Left lung (tissue), 10 donors: ENCODE data around the gene IDH3G. TPM values are rescaled to one million over a fixed set of nuclear protein-coding genes. Genes with fewer than 3 reads are reported as not detected.

Source experiments
- ATAC-seq: fragments of 200-7000 bp; cut with Tn5 transposase; one replicate; pipeline ENCODE4 v1.9.1; 2020; ENCODE audit warnings: moderate library complexity
- DNase-seq, 4 donors: peaks; one replicate each; pipeline ENCODE4 v3.0.0-alpha.2; 2013 to 2020
- H3K27ac ChIP-seq, 2 donors: fragments of 200-600 bp; sonication (generic) in 1 of 2; one replicate each; pipeline versions ENCODE4 v1.5.0 to v1.8.0; 2020 to 2021
- H3K27me3 ChIP-seq, 2 donors: fragments of 200-600 bp; sonication (generic) in 1 of 2; one replicate each; pipeline versions ENCODE4 v1.5.0 to v1.8.0; 2020 to 2021
- H3K36me3 ChIP-seq, 2 donors: fragments of 200-600 bp; sonication (generic) in 1 of 2; one replicate each; pipeline versions ENCODE4 v1.5.0 to v1.8.0; 2020 to 2021
- H3K4me1 ChIP-seq, 2 donors: fragments of 200-600 bp; one replicate each; pipeline ENCODE4 v1.8.0; 2021
- H3K4me3 ChIP-seq, 2 donors: fragments of 200-600 bp; sonication (generic) in 1 of 2; one replicate each; pipeline versions ENCODE4 v1.5.0 to v1.8.0; 2020 to 2021; ENCODE audit warnings: mild to moderate bottlenecking in 1 of 2
- H3K9me3 ChIP-seq, 2 donors: fragments of 200-600 bp; sonication (generic) in 1 of 2; one replicate each; pipeline versions ENCODE4 v1.5.0 to v1.8.0; 2020 to 2021
- intact Hi-C, 2 donors: fragments of 100-400 bp; cut with DNase I; formaldehyde crosslinking; loops; one replicate each; pipeline versions ENCODE4 v1.11.2 to v1.14.2; 2022
- polyA plus RNA-seq, 6 donors: library from polyadenylated mRNA; unstranded; fragments of 120-200 nt; gene quantifications; one replicate each; pipeline ENCODE4 v1.2.1, GENCODE V29; 2013; ENCODE audit not compliant: insufficient read length in 6 of 6
- total RNA-seq, 2 donors: library from RNA; stranded (reverse); fragmentation: NEBNext Ultra II Directional; extraction: Animal tissue kit (Norgen Biotek cat#: 25700); gene quantifications; one replicate each; pipeline ENCODE4 v1.2.1, GENCODE V29; 2021
- TF ChIP-seq, protein P1 (sequence below), 2 donors: fragments of 200-600 bp; sonication (generic) in 1 of 2; IDR thresholded peaks; one replicate each; pipeline versions ENCODE4 v1.5.0 to v1.8.0; 2021; ENCODE audit warnings: antibody characterized with exemption in 2 of 2
- donor health status: DM: no; HTN: yes; CAD: no.
- donor health status: DM: no; HTN: no; CAD: no.

The IDH3G gene
- total and polyA plus RNA-seq, 8 donors: 42.4 to 72.3 (median 55.0) TPM

DNA sequence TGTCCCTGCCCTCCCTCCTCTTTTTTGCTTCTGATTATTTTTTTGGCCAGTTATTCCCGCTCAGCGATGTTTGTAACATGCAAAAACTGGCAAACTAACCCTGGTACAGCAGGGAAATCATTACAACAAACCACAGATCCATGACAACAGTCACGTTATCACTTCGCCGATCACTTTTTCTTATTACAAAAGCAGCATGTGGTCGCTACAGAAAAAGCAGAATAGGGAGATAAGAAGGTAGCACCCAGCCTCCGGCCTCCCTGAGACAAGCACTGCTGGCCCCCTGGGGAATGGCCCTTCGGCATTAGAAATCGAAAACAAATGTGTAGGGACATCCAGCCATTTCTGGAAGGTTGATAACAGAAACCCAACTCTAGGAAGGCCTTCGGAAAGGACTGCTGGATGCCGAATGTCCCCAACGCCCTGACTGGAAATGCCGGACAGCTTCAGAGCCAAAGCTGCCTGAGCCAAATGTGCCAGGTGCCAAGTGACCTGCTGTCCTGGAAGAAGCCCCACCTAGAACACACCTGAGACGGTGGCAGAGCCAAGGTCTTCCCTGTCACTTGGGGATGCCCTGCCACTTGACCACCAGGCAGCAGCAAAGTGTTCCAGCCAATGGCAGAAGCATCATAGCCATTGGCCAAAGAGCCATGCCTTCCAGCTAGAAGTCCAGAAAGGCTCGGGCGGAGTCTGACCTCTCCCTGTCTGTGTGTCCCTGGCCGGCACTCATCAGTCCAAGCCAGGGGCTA lies 2.9 kb downstream of the IDH3G start:
- Histone ChIP-seq H3K9me3 (no peaks in the 10 kb centered on the region), H3K36me3 (peaks cover 0 to 45% of the 10 kb centered on the region in 2 donors), H3K4me3 (no peak overlapping the region), H3K4me1 (peaks cover 0 to 29% of the 10 kb centered on the region in 2 donors), H3K27me3 (no peaks in the 10 kb centered on the region), H3K27ac (no peak overlapping the region)
- TF ChIP-seq, protein P1, sequence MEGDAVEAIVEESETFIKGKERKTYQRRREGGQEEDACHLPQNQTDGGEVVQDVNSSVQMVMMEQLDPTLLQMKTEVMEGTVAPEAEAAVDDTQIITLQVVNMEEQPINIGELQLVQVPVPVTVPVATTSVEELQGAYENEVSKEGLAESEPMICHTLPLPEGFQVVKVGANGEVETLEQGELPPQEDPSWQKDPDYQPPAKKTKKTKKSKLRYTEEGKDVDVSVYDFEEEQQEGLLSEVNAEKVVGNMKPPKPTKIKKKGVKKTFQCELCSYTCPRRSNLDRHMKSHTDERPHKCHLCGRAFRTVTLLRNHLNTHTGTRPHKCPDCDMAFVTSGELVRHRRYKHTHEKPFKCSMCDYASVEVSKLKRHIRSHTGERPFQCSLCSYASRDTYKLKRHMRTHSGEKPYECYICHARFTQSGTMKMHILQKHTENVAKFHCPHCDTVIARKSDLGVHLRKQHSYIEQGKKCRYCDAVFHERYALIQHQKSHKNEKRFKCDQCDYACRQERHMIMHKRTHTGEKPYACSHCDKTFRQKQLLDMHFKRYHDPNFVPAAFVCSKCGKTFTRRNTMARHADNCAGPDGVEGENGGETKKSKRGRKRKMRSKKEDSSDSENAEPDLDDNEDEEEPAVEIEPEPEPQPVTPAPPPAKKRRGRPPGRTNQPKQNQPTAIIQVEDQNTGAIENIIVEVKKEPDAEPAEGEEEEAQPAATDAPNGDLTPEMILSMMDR (IDR thresholded peaks at IDR 0.05): no peak
- intact Hi-C loops: no loop called here
- ATAC-seq: no peak
- DNase-seq: no peak

DNA sequence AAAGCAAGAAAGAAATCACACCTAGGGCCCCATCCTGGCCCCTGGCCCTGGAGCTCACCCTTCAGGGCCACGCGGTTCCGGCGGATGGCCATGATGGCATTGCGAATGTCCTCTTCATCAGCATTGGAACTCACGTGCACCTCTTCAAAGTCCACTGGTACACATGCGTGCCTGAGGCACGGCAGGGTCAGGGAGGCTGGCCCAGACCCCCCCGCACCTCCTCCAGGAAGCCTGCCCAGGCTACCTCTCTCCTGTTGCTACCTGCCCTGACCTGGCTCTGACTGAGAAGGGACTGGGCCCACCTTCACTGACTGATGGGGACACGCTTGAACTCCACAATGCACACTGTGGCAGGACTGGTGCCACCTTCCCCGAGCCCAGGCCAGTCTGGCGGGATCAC lies 4.5 kb downstream of the IDH3G start:
- Histone ChIP-seq H3K27ac (no peak overlapping the region), H3K9me3 (no peaks in the 10 kb centered on the region), H3K4me1 (peaks cover 0 to 15% of the 10 kb centered on the region in 2 donors), H3K4me3 (no peak overlapping the region), H3K27me3 (no peaks in the 10 kb centered on the region), H3K36me3 (peaks cover 0 to 62% of the 10 kb centered on the region in 2 donors)
- no peak for ATAC-seq
- no peak for DNase-seq
- intact Hi-C loops: no loop called here
- TF ChIP-seq, protein P1 (IDR thresholded peaks at IDR 0.05): no peak

DNA sequence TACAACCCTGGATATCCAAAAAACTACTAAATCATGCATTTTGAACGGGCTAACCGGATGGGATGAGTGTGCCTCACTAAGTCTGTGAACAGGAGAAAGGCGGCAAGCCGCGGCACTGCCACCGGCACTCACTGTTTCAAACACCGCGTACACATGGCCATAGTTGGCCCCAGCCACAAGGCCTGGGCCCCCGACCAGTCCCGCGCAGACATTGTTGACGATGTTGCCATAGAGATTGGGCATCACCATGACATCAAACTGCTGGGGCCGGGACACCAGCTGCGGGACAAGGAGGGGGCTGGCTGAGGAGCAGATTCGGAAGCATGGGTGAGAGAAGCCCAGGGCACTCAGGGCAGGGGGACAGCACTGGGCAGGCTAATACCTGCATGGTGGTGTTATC lies 7.5 kb downstream of the IDH3G start:
- Histone ChIP-seq H3K27me3 (peaks cover 0 to 3% of the 10 kb centered on the region in 2 donors), H3K27ac (no peak overlapping the region), H3K4me3 (no peak overlapping the region), H3K4me1 (no peaks in the 10 kb centered on the region), H3K9me3 (no peaks in the 10 kb centered on the region), H3K36me3 (peaks cover 0 to 76% of the 10 kb centered on the region in 2 donors)
- DNase-seq (no peak), ATAC-seq (no peak)
- TF ChIP-seq, protein P1 (IDR thresholded peaks at IDR 0.05): no peak
- intact Hi-C loops: no loop called here

DNA sequence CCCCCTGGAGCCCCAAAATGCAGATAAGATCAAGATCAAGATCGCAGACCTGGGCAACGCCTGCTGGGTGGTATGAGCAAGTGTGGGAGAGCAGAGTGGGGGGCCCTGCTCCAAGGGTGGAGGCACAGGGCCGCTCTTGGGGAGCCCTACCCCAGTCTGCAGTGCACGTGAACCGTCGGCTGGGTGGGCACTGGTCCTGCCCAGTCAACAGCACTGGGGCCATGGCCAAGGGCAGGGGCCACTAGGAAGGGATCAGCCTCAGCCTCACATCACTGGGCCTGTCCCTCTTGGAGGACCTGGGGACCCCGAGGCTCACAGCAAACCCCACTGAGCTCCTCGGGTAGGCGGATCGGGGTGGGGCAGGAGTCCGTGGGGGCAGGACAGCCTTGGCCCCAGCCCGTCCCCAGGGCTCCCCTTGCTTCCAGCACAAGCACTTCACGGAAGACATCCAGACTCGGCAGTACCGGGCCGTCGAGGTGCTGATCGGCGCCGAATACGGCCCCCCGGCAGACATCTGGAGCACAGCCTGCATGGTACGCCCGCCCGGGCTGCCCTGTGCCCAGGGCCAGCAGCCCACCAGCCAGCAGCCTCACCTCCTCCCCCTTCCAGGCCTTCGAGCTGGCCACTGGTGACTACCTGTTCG lies 9.7 kb downstream of the IDH3G start:
- TF ChIP-seq, protein P1 (IDR thresholded peaks at IDR 0.05): no peak
- H3K27ac ChIP-seq: no peak overlapping the region
- H3K4me1 ChIP-seq: no peaks in the 10 kb centered on the region
- no peak for DNase-seq
- no peak overlapping the region for H3K4me3 ChIP-seq
- H3K36me3 ChIP-seq: peaks cover 0 to 62% of the 10 kb centered on the region in 2 donors
- H3K9me3 ChIP-seq: no peaks in the 10 kb centered on the region
- H3K27me3 ChIP-seq: peaks cover 0 to 25% of the 10 kb centered on the region in 2 donors
- intact Hi-C loops: no loop called here
- no peak for ATAC-seq

DNA sequence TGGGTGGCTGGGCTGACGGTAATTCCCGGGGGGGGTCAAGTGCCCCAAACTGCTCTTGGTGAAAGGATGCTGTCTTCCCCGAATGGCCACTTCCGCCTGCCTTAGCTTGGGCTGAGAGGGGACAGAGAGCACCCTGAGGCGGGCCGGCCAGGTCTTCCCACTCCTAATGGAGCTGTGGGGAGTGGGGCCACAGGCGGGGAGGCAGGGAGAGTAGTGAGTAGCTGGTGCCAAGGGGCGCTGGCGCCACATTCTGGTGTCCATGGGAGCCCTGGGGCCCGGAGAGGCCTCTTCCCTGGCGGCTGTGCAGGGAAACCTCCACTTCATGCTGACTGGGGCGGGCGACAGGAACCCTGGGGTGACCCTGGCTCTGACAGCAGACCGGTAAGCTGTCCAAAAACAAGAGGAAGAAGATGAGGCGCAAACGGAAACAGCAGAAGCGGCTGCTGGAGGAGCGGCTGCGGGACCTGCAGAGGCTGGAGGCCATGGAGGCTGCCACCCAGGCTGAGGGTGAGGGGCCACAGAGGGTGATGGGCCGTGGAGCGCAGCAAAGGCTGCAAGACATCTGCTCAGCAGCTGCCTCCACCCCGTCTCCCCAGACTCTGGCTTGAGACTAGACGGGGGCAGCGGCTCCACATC lies 10.7 kb downstream of the IDH3G start:
- Histone ChIP-seq H3K4me1 (no peaks in the 10 kb centered on the region), H3K36me3 (peaks cover 0 to 52% of the 10 kb centered on the region in 2 donors), H3K27me3 (peaks cover 0 to 32% of the 10 kb centered on the region in 2 donors), H3K4me3 (no peak overlapping the region), H3K27ac (no peak overlapping the region), H3K9me3 (no peaks in the 10 kb centered on the region)
- intact Hi-C loops: no loop called here
- ATAC-seq: no peak
- no peak for DNase-seq
- TF ChIP-seq, protein P1 (IDR thresholded peaks at IDR 0.05): no peak
